CD4-positive, alpha-beta T cell treated with Interleukin-6 for 4 hours (primary cell): ENCODE results near the gene TNRC6C.
"Not testable (repeated sequence)": the region's sequence is repeated elsewhere in the genome, so short reads cannot be mapped to it uniquely, and the experiment has no call there.

Experiments
- DNase-seq: peaks from one replicate; pipeline ENCODE4 v3.0.0-alpha.2; 2020; ENCODE audit warnings: mixed read lengths

The TNRC6C gene

DNA sequence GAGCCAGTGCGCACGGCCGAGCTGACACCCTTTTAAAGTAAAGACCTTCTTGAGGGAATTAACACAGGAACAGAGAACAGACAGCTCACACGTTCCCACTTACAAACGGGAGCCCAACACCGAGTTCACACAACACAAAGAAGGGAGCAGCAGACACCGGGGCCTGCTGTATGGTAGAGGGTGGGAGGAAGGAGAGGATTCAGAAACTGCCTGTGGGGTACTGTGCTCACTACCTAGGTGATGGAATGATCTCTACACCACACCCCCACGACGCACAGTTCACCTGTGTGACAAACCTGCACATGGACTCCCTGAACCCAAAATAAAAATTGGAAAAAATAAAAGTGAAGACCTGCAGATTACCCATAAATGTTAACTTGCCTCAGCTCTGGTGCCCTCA, 137.6 kb downstream of the TNRC6C start:
- DNase-seq = no peak

DNA sequence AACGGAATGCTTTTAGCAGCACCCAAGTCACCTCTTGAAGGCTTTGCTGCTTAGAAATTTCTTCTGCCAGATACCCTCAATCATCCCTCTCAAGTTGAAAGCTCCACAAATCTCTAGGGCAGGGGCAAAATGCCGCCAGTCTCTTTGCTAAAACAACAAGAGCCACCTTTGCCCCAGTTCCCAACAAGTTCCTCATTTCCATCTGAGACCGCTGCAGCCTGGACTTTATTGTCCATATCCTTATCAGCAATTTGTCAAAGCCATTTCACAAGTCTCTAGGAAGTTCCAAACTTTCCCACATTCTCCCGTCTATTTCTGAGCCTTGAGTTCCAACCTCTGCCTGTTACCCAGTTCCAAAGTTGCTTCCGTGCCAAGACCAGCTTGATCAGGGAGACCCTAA, 142.6 kb downstream of the TNRC6C start:
- no peak for DNase-seq

DNA sequence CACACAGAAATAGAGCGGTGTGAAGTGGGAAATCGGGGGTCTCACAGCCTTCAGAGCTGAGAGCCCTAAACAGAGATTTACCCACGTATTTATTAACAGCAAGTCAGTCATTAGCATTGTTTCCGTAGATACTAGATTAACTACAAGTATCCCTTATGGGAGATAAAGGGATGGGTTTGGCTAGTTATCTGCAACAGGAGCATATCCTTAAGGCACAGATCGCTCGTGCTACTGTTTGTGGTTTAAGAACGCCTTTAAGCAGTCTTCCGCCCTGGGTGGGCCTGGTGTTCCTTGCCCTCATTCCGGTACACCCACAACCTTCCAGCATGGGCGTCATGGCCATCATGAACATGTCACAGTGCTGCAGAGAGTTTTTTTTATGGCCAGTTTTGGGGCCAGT, 143.0 kb downstream of the TNRC6C start:
- DNase-seq = no peak

DNA sequence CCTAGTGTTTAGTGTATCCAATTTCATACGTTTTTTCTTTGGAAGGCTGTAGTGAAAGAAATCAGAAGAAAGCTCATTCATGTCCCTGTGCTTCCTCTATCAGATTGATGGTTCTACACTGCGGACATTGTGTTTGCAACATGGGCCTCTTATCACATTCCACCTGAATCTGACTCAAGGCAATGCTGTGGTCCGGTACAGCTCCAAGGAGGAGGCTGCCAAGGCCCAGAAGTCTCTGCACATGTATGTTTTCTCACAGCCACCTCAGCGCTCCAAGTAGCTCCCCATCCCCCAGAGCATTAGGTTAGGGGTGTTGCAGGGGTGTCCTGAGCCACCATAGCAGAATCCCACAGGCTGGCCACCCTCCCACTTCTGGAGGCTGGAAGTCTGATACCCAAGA, 144.8 kb downstream of the TNRC6C start:
- no peak for DNase-seq

DNA sequence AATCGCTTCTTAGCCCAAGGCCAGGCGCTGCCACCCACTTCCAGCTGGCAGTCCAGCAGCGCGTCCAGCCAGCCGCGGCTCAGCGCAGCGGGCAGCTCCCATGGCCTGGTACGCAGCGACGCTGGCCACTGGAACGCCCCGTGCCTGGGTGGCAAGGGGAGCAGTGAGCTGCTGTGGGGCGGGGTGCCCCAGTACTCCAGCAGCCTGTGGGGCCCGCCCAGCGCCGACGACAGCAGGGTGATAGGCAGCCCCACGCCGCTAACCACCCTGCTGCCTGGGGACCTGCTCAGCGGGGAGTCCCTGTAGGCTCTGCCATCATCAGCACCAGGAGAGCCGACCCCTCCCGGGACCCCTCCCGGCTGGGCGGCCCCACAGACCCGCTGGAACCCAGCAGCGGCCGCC, 146.0 kb downstream of the TNRC6C start:
- DNase-seq = no peak

DNA sequence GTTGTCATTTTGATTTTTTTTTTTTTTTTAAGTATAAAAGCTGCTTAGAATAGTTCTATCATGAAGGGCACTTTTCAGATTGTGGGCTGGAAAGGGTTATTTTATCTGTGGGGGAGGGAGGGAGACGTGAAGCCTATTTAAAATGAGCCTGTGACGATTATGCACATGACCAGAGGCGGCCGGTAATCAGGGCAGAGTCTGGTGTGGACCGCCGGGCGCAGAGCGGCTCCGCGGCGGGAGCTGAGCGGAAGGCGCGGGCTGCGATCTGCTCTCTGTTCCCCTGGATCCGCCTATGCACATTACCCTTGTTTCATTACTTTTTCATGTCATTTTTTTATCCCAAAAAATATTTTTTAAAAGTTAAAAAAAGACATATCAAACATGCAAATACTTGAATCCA, 146.6 kb downstream of the TNRC6C start:
- DNase-seq = no peak

DNA sequence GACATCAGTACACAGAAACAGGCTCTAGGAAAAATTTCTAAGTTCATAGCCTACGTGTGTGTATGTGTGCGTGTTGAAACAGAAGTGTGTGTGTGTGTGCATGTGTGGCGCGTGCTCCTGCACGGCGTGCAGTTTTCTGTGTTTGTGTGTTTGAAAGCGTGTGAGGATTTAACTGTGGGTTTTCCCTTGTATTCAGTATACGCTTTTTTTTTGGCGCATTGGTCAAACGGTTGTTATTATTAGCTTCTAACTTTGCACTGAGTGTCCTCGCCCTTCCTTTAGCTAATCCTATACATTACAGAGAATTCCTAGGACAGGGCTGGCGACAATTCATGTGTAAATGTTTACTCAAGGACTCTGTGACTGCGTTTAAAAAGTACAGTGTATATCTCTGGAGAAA, 147.0 kb downstream of the TNRC6C start:
- DNase-seq = no peak

DNA sequence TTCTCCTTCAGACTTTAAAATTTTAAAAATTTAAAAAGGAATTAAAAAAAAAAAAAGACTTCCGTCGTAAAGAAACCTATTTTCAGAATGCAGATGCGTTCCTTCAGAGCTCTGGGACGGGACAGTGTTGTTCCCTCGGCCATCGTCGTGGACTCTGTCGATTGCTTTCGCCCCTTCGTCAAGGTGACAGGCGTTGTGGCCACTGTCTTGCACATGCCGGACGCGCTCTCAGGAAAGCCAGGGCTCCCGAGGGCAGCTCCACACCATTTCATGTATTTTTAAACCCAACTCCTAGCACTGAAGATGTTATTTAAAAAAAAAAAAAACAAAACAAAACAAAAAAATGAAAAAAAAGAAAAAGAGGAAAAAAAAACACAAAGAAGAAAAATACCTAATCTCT, 147.7 kb downstream of the TNRC6C start:
- no peak for DNase-seq

DNA sequence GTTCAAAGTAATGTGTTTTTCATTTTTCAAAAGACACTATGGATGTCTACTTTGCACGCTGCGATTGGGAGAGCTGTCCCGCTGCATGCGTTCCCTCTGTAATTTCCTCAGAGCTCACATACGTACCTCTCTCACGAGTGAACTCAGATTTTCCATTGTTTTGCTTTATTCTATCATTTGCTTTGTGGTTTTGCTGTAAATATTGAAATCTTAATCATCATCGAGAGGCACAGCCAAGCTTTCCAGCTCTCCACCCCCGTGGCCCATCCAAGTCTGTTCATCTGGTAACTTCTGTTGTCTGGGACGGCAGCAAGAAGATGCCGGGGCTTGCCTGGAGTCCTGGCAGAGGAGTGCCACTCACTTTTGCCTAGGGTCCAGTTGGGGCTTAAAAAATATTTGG, 149.0 kb downstream of the TNRC6C start:
- no peak for DNase-seq

DNA sequence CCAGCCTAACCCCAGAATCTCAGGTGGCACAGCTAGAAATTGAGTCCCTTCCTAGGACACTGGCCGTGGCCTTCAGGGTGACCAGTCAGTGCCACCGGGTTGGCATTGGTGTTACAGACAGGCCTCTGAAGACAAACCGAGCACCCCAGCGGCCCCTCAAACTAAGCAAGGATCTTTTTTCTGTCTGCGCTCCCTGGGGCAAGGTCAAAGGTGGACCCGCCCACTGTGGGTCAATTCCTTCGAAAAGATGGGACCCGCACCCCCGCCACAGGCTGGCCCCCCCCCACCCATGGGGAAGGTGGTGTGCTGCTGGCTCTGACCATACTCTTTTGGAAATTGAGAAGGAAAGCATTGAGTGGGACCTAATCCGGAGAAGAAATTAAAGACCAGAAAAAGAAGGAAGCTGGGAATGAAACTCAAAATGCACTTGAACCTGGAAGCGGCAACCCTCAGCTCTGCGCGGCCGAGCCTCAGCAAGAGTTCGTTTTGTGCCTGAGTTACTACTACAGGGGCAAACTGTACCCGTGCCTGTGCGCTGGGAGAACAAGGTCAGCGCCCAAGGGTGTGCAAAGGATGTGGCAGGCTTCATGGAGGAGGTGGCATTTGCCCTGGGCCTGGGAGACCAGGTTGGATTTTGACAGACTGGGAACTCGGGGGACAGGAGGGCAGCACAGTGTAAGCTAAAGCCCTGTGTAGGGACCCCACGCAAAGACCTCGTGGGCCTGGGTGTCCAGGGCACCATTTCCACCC, 149.6 kb downstream of the TNRC6C start:
- no peak for DNase-seq

DNA sequence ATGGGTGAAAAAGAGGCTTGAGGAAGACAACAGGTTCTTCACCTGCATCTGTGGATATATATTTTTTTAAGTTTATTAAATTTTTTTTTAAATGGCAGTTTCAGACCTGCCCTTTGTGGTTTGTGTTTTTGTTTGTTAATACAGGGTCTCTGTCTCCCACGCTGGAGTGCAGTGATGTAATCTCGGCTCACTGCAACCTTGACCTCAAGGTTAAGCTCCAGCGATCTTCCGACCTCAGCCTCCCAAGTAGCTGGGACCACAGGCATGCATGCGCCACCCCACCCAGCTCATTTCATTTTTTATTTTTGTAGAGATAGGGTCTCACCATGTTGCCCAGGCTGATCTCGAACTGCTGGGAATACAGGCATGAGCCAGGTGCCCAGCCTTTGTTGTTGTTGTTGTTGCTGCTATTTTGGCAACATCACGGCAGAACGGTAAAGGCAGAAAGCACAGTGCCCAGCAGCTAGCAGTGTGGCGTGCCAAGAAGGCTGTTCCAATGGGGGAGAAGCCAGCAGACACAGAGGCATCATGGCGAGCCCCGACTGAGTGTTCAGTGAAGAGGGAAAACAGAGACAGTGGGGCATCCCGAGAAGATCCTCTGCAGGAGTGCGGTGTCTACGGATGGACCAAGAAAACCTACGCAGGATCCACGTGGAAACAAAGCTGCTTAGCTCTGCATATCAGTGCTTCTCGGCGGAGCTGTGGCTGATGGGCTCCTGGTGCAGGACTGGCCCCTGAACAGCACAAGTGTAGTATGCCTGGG, 150.4 kb downstream of the TNRC6C start:
- no peak for DNase-seq

DNA sequence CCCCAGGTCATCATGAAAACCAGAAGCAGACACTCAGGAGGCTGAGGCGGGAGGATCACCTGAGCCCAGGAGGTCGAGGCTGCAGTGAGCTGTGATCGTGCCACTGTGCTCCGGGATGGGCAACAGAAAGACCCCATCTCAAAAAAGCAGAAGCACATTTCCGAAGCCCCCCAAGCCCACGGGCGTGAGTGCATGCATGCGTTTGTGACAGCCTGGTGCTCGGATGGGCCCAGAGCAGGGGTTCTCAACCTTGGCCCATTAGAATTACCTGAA, 150.9 kb downstream of the TNRC6C start:
- DNase-seq = no peak

DNA sequence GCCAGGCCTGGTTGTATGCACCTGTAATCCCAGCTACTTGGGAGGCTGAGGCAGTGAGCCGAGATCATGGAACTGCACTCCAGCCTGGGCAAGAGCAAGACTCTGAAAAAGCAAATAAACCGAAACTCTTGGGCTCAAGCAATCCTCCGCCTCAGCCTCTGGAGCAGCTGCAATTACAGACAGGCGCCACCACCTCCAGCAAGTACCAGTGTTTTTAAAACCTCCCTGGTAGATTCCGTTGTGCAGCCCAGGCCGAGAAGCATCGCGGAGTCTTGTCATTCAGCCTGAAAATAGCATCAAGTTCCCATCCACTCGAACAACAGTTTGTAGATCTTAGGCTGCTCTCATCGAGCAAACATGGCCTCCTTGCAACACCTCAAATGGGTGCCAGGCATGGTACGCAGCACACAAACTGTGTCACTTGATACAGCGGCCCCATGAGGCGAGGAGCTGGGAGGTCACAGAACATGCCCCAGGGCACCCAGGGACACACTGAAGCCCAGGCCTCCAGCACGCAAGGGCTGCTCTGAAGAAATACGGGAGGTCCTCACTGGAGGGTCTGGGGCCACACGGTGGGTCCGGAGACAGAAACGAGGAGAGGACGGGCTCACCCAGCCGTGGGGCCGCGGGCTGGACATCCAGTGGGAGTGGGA, 152.0 kb downstream of the TNRC6C start:
- DNase-seq = no peak

DNA sequence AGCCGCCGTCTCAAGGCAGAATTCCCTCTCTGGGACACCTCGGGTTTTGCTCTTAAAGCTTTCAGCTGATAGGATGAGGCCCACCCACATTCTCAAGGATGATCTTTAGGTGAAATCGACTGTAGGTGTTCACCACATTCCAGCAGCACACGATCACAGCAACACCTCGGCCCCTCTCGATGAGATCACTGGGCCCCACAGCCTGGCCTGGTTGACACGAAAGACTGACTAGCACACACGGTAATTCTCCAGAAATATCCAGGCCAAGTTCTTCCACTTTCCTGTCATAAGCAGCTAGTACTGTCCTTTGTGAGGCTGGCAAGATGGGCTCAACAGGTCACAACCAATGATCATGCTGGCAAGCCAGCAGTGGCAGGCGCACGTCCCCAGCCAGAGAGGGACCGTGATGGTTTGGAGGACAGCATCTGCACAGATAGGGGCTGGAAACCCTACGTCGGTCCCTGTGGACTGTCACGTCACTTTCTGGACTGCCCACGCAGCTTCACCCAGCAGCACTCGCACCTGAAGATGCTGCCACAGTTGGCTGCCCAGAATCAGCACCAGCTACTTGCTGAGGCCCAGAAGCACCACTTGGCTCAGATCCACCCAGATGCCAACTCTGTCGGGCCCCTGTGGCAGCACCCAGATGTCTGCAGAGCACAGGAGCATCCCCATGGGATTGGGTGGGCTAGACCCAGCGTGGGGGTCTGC, 152.7 kb downstream of the TNRC6C start:
- DNase-seq = no peak

DNA sequence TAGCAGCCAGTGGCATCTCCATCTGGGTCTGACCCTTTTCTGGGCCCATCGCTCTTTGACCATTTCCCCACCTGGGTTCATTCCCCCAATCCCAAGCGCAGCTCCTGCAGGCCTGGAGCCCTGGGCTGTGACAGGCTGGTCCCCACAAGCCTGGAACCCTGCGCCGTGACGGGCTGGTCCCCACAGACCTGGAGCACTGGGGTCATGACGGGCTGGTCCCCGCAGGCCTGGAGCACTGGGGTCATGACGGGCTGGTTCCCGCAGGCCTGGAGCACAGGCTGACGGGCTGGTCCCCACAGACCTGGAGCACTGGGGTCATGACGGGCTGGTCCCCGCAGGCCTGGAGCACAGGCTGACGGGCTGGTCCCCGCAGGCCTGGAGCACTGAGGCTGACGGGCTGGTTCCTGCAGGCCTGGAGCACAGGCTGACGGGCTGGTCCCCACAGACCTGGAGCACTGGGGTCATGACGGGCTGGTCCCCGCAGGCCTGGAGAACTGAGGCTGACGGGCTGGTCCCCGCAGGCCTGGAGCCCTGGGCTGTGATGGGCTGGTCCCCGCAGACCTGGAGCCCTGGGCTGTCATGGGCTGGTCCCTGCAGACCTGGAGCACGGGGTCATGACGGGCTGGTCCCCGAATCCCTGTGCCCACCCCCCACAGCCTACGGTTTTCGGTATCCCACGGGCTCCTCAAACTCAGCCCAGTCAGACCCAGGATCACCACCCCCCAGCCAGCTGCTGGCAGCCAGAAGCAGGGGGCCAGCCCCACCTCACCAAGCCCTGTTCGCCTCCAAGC, 153.4 kb downstream of the TNRC6C start:
- no peak for DNase-seq

DNA sequence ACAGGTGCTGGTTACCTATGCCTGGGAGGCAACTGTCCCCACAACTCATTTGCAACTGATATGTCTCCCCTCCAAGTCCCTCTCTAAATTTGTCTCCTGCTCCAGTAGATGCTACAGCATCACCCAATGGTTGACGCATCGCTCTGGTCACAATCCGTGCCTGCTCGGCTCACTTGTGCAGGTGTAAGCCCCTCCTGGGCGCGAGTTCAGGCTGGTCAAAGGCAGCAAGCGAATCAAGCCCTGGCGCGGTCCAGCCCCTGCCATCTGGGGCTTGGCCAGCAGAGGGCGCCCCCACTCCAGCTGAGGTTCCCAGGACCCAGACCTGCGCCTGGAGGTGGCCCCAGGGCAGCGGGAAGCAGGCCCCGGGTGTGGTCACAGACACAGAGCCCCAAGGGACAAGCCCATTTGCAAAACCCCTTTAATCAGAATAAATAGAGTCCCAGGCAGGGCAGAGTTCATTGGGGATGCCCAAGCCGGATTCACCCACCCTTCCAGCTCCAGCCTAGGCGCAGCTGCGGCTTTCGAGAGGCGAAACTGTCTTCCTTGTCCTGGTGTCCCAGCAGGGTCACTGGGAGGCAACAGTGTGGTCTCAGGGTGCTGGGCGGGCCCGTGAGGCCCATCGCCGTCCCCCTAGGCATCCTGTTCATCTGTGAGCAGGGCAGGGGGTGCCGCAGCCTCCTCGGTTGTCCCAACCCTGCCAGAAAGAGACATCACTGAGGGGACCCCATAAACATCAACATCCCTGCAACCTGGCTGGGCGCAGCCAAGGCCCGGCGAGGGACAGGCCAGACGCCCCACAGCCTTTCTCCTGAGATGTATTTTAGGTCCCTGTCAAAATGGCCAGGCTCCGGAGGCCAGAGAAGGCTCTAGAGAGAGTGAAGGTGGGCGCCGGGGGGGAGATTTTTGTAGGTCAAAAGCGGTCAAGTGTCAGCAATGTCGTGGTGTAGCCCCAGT, 154.3 kb downstream of the TNRC6C start:
- peak; percentile 80 for DNase-seq

DNA sequence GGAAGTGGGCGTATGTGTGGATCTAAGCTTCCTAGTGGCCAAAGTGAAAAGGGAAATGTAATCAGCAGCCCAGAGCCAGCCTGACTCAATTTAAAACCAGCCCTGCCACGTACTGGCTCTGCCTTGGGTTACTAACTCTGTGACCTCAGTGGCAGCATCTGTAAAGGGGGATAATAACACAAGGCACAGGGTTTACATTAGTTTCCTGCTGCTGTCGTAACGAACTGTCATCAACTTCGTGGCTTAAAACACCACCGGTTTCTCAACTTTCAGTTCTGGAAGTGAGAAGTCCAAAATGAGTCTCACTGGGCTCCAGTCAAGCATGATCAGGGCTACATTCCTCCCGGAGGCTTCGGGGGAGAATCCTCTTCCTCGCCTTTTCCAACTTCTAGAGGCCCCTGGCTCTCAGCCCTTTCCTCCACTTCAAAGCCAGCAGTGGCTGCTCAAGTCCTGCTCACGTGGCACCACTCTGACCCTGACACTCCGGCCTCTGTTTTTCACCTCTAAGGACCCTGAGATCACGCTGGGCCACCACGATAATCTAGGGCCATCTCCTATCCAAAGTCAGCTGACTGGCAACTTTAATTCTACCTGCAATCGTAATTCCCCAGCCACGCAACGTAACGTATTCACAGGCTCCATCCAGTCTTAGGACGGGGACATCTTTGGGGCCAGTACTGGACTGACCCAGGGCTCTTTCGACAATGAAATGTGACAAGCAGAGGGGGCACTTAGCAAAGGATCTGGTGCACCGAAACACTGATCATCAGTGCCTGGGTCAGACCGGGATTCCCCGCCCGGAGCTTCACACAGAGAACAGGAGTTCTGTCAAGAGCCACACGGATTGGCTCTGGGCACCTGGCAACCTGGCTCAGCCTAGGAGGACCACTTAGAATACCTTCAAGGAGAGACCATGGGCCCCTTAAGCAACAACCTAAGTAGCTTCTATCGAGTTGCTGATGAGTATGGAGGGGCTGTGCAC, 155.6 kb downstream of the TNRC6C start:
- DNase-seq = no peak

DNA sequence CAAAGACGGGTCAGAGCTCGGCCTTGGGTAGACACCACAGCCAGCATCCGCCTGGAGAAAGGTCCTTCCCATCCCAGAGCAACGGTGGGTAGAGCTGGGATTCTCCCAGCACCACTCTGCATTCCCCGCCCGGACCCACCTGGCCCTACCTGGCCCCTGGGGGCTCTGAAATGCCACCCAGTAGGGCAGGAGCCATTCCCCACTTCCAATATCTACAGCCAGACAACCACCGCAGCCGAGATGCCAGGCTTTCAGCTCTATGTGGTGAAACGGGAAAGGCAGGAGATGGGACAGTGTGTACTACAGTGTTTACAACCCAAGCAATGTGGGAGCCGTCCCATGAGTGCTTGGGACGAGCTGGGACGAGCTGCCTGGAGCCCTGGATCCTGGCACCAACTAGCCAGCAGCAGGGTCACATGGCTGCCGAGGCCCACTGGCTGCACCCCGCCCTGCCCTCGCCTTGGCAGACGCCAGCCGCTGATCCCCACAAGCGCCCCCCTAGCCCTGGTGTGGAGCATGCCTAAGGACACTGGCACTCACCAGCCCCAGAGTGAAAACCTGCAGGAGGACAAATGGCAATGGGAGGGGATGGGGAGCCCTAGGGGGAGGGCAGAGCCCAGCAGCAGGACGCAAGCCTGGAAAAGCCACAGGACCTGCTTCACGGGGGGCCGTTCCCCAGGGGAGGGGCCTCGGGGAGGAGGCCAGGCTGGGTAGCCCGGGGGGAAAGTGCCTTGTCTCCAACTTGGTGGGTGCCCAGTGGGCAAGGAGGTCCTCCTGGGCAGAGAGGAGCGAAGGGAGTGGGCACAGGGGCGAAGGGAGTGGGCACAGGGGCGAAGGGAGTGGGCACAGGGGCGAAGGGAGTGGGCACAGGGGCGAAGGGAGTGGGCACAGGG, 156.6 kb downstream of the TNRC6C start:
- DNase-seq = no peak

DNA sequence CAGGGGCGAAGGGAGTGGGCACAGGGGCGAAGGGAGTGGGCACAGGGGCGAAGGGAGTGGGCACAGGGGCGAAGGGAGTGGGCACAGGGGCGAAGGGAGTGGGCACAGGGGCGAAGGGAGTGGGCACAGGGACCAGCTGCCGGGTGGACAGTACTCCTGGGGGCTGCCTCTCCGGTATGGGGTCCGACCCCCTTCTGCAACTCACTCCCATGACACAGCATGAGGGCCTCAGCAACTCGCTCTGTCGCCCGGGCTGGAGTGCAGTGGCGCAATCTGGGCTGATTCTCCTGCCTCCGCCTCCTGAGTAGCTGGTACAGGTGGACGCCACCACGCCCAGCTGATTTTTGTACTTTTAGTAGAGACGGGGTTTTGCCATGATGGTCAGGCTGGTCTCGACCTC, 157.3 kb downstream of the TNRC6C start:
- not testable (repeated sequence) for DNase-seq
